Measurements from ENCODE around the gene BCL2L1. TPM values are rescaled to one million over a fixed set of nuclear protein-coding genes. Genes with fewer than 3 reads are reported as not detected.
A peak's percentile ranks its signal among the peaks of the same experiment; 100 is the strongest.

BCL2L1 gene
- total RNA-seq, 2 donors from 2014 or later = 60.3 to 89.5 TPM

DNA sequence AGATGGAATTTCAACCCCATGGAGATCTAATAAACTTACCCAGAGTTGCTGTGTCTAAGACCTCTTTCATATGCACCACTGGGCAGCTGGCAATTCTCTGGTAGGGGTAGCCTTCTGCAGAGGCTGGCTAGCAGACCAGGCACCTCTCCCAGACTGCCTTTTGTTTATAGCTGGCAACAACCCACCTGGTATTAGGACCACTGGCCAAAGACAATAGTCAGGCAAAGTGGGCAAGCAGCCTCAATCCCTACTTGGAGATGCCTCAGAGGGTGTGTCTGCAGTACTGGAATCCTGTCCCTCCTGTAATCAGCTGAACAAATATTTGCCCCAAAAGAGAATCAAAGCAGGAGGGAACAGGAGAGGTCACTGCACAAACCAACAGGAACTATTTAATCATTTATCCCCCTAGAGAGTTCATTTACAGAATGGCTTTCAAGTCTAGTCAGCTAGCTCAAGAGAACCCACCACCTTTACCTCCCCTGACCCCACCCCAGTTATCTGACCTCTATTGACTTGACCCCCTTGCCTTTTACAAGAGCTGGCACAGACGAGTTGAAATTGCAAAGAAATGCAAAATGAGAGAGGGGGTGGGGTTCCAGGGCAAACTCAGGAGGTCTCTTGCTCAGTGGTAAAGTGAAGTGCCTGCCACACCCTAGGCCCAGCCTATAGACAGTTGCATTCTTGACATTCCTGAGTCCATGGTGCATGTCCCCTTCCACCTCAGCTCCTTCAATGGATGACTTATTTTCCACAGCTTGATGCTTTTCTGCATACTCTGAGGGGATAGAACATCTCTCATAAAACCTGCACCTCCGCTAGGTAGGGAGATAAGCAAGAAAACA, 2.8 kb downstream of the BCL2L1 start:
- Histone ChIP-seq H3K4me3 (ENCODE audit: low read length) (peak overlapping the region; percentile 83), H3K9me3 (ENCODE audit: control insufficient read depth, low read length) (no peaks in the 10 kb centered on the region), H3K27ac (ENCODE audit: low read depth, low read length) (no peak overlapping the region), H3K36me3 (ENCODE audit: control insufficient read depth, insufficient read depth, low read length) (peaks cover 47% of the 10 kb centered on the region), H3K27me3 (ENCODE audit: control insufficient read depth, insufficient read depth, low read length, poor library complexity, severe bottlenecking) (no peaks in the 10 kb centered on the region), H3K4me1 (ENCODE audit: control insufficient read depth, insufficient read depth, low read length) (peaks cover 17% of the 10 kb centered on the region), H3K9ac (ENCODE audit: extremely low read depth, low read length, poor library complexity, severe bottlenecking) (peak overlapping the region; percentile 43)
- peak; percentile 64 for DNase-seq
- Mint-ChIP-seq H3K9me3 (no peaks in the 10 kb centered on the region), H3K36me3 (ENCODE audit: low read depth) (peaks cover 57% of the 10 kb centered on the region), H3K27me3 (ENCODE audit: insufficient read depth) (no peaks in the 10 kb centered on the region), H3K27ac (peak overlapping the region; percentile 94), H3K4me3 (peak overlapping the region; percentile 73), H3K4me1 (peaks cover 67% of the 10 kb centered on the region)
- TF ChIP-seq, protein P1, sequence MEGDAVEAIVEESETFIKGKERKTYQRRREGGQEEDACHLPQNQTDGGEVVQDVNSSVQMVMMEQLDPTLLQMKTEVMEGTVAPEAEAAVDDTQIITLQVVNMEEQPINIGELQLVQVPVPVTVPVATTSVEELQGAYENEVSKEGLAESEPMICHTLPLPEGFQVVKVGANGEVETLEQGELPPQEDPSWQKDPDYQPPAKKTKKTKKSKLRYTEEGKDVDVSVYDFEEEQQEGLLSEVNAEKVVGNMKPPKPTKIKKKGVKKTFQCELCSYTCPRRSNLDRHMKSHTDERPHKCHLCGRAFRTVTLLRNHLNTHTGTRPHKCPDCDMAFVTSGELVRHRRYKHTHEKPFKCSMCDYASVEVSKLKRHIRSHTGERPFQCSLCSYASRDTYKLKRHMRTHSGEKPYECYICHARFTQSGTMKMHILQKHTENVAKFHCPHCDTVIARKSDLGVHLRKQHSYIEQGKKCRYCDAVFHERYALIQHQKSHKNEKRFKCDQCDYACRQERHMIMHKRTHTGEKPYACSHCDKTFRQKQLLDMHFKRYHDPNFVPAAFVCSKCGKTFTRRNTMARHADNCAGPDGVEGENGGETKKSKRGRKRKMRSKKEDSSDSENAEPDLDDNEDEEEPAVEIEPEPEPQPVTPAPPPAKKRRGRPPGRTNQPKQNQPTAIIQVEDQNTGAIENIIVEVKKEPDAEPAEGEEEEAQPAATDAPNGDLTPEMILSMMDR (conservative IDR thresholded peaks at IDR 0.05) = no peak
- WGBS, 2 experiments (ENCODE audit: insufficient coverage in 1 of 2, insufficient read length in 1 of 2) = 43 to 60% methylated on average over 1 to 2 of the region's 2 CpGs

DNA sequence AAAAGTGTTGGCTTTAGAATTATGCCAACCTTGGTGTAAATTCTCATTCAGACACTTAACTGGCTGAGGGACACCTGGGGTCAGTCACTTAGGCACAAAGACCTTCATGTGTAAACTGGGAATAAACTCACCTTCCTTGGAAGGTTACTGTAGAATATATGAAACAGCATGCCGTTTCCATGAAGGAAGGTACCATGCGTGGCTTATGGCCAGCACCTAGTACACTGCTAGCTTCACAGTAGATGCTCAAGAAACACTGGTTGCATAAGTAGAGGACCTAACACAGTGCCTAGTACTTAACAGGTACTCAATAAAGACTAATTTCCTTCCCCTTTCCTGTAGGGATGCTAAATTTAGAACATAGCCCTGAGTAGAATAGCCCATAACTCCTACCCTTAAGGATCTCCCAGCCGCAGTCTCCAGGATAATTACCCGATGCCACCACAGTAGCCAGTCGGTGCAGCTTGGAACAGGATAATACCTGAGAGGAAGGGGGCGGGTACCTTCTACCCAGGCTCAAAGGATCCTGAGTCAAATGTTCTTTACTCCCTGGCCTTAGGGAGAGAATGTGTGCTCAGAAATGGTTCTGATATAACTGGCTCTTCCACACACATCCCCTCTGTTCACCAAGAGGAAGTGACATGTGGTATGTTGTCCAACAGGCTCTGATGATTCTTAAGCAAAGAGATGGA, 3.6 kb downstream of the BCL2L1 start:
- DNase-seq = no peak
- TF ChIP-seq, protein P1 (conservative IDR thresholded peaks at IDR 0.05) = no peak
- Mint-ChIP-seq H3K27me3 (ENCODE audit: insufficient read depth) (no peaks in the 10 kb centered on the region), H3K36me3 (ENCODE audit: low read depth) (peaks cover 64% of the 10 kb centered on the region), H3K9me3 (no peaks in the 10 kb centered on the region), H3K4me3 (peak overlapping the region; percentile 73), H3K4me1 (peaks cover 70% of the 10 kb centered on the region), H3K27ac (peak overlapping the region; percentile 94)
- H3K4me3 ChIP-seq (ENCODE audit: low read length) = peak overlapping the region; percentile 83
- peak overlapping the region; percentile 27 for H3K9ac ChIP-seq (ENCODE audit: extremely low read depth, low read length, poor library complexity, severe bottlenecking)
- H3K9me3 ChIP-seq (ENCODE audit: control insufficient read depth, low read length) = no peaks in the 10 kb centered on the region
- peaks cover 52% of the 10 kb centered on the region for H3K36me3 ChIP-seq (ENCODE audit: control insufficient read depth, insufficient read depth, low read length)
- peaks cover 17% of the 10 kb centered on the region for H3K4me1 ChIP-seq (ENCODE audit: control insufficient read depth, insufficient read depth, low read length)
- H3K27me3 ChIP-seq (ENCODE audit: control insufficient read depth, insufficient read depth, low read length, poor library complexity, severe bottlenecking) = no peaks in the 10 kb centered on the region
- no peak overlapping the region for H3K27ac ChIP-seq (ENCODE audit: low read depth, low read length)
- 87 to 90% methylated on average over 3 to 6 of the region's 6 CpGs for WGBS, 2 experiments (ENCODE audit: insufficient coverage in 1 of 2, insufficient read length in 1 of 2)

DNA sequence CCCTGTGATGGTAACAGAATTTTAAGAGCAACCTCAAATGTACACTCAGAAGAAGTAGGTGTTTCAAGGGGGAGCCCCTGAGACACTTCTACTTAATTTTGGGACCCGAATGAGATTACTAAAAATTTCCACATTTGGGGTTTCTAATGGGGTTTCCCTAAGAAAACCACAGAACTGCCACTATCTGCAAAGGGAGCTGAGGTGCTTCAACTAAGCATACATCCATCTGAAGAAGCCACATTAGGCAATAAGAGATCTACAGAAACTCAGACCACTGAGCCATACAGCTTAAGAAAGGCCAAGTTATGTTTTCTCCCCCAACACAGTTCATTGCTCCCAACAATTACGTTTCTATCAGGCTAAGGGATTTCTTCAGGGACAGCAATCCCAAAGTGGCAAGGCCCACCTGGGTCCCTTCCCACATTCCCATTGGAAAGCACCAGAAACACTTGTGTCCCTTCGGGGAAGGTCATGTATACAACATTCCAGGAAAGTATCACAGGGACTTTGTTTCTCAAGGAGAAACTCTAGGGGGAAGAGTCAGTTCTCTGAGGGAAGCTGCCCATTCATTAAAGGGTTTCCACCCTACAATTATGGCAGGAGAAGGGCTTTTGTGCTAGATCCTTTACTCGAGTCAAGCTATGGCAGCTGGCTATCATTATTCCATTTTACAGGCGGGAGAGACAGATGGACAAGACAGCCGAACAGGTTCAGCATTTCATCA, 5.0 kb downstream of the BCL2L1 start:
- TF ChIP-seq, protein P1 (conservative IDR thresholded peaks at IDR 0.05) = no peak
- H3K4me3 Mint-ChIP-seq = peak overlapping the region; percentile 6
- 94 to 96% methylated on average over 5 to 6 of the region's 6 CpGs for whole genome bisulfite sequencing, 2 experiments (ENCODE audit: insufficient coverage in 1 of 2, insufficient read length in 1 of 2)
- no peak overlapping the region for H3K9ac ChIP-seq (ENCODE audit: extremely low read depth, low read length, poor library complexity, severe bottlenecking)
- no peak overlapping the region for H3K4me3 ChIP-seq (ENCODE audit: low read length)
- peaks cover 77% of the 10 kb centered on the region for H3K4me1 Mint-ChIP-seq
- no peaks in the 10 kb centered on the region for H3K27me3 Mint-ChIP-seq (ENCODE audit: insufficient read depth)
- peaks cover 75% of the 10 kb centered on the region for H3K36me3 Mint-ChIP-seq (ENCODE audit: low read depth)
- no peak for DNase-seq
- no peaks in the 10 kb centered on the region for H3K9me3 Mint-ChIP-seq
- no peaks in the 10 kb centered on the region for H3K9me3 ChIP-seq (ENCODE audit: control insufficient read depth, low read length)
- no peaks in the 10 kb centered on the region for H3K27me3 ChIP-seq (ENCODE audit: control insufficient read depth, insufficient read depth, low read length, poor library complexity, severe bottlenecking)
- peak overlapping the region; percentile 2 for H3K27ac Mint-ChIP-seq
- H3K36me3 ChIP-seq (ENCODE audit: control insufficient read depth, insufficient read depth, low read length) = peaks cover 61% of the 10 kb centered on the region
- H3K4me1 ChIP-seq (ENCODE audit: control insufficient read depth, insufficient read depth, low read length) = peaks cover 25% of the 10 kb centered on the region
- no peak overlapping the region for H3K27ac ChIP-seq (ENCODE audit: low read depth, low read length)

Measured in endodermal cell (in vitro differentiated cells).